ENCODE results near the gene PPFIA1.
A peak's percentile ranks its signal among the peaks of the same experiment; 100 is the strongest.
"Not testable (repeated sequence)": the region's sequence is repeated elsewhere in the genome, so short reads cannot be mapped to it uniquely, and the experiment has no call there.

Gene PPFIA1

GRCh38 chr11:70251659-70252321, 18.7 kb upstream of the PPFIA1 start:
- DNase-seq (ENCODE audit: low read depth): no peak

GRCh38 chr11:70252844-70253243, 17.6 kb upstream of the PPFIA1 start:
- DNase-seq (ENCODE audit: low read depth): no peak

- DNase-seq (ENCODE audit: low read depth): no peak
Measured at GRCh38 chr11:70255477-70256116, 14.9 kb upstream of the PPFIA1 start.

GRCh38 chr11:70259077-70259476, 11.4 kb upstream of the PPFIA1 start:
- DNase-seq (ENCODE audit: low read depth): not testable (repeated sequence)

GRCh38 chr11:70262951-70263350, 7.5 kb upstream of the PPFIA1 start:
- no peak for DNase-seq (ENCODE audit: low read depth)

GRCh38 chr11:70263363-70263762, 7.1 kb upstream of the PPFIA1 start:
- DNase-seq (ENCODE audit: low read depth): no peak

- no peak for DNase-seq (ENCODE audit: low read depth)
Measured at GRCh38 chr11:70265341-70265740, 5.1 kb upstream of the PPFIA1 start.

- DNase-seq (ENCODE audit: low read depth): no peak
Measured at GRCh38 chr11:70267405-70267950, 3.0 kb upstream of the PPFIA1 start.

- DNase-seq (ENCODE audit: low read depth): no peak
Measured at GRCh38 chr11:70268526-70268925, 2.0 kb upstream of the PPFIA1 start.

GRCh38 chr11:70270877-70271648, 573 bp downstream of the PPFIA1 start:
- peak; percentile 8 for DNase-seq (ENCODE audit: low read depth)

- DNase-seq (ENCODE audit: low read depth): no peak
Measured at GRCh38 chr11:70271649-70271953, 1.1 kb downstream of the PPFIA1 start.

- no peak for DNase-seq (ENCODE audit: low read depth)
Measured at GRCh38 chr11:70272009-70272408, 1.5 kb downstream of the PPFIA1 start.

GRCh38 chr11:70278994-70279393, 8.5 kb downstream of the PPFIA1 start:
- DNase-seq (ENCODE audit: low read depth): no peak

GRCh38 chr11:70281156-70281609, 10.7 kb downstream of the PPFIA1 start:
- no peak for DNase-seq (ENCODE audit: low read depth)

GRCh38 chr11:70282012-70282411, 11.5 kb downstream of the PPFIA1 start:
- DNase-seq (ENCODE audit: low read depth): no peak

- DNase-seq (ENCODE audit: low read depth): no peak
Measured at GRCh38 chr11:70288721-70289120, 18.2 kb downstream of the PPFIA1 start.

- DNase-seq (ENCODE audit: low read depth): no peak
Measured at GRCh38 chr11:70289582-70289981, 19.1 kb downstream of the PPFIA1 start.

- DNase-seq (ENCODE audit: low read depth): no peak
Measured at GRCh38 chr11:70290361-70291065, 20.0 kb downstream of the PPFIA1 start.

- no peak for DNase-seq (ENCODE audit: low read depth)
Measured at GRCh38 chr11:70292166-70292565, 21.7 kb downstream of the PPFIA1 start.

GRCh38 chr11:70292863-70293262, 22.4 kb downstream of the PPFIA1 start:
- no peak for DNase-seq (ENCODE audit: low read depth)

GRCh38 chr11:70295166-70295565, 24.7 kb downstream of the PPFIA1 start:
- DNase-seq (ENCODE audit: low read depth): not testable (repeated sequence)

GRCh38 chr11:70296681-70297080, 26.2 kb downstream of the PPFIA1 start:
- no peak for DNase-seq (ENCODE audit: low read depth)

Measured in stimulated activated CD8-positive, alpha-beta memory T cell treated with anti-CD3 and anti-CD28 coated beads, Interleukin-15, amount 100 ng/mL, for 1 hour (primary cell).